ENCODE measurements around the gene SEC16A. TPM values are rescaled to one million over a fixed set of nuclear protein-coding genes. Genes with fewer than 3 reads are reported as not detected.

SEC16A gene
- total and polyA plus RNA-seq, 8 donors = 51.2 to 79.5 (median 61.3) TPM

GRCh38 chr9:136505406-136506403 is 22.9 kb upstream of the SEC16A start:
- TF ChIP-seq CTCF (IDR thresholded peaks at IDR 0.05) = no peak
- Histone ChIP-seq H3K4me3 (no peak overlapping the region), H3K27me3 (no peaks in the 10 kb centered on the region), H3K27ac (no peak overlapping the region), H3K4me1 (peaks cover 0 to 8% of the 10 kb centered on the region in 2 donors), H3K36me3 (peaks cover 0 to 100% of the 10 kb centered on the region in 2 donors), H3K9me3 (no peaks in the 10 kb centered on the region)
- ATAC-seq (no peak), DNase-seq (no peak)
- intact Hi-C loops (cut with DNase I) = no loop called here

- no peak for TF ChIP-seq CTCF (IDR thresholded peaks at IDR 0.05)
- no peaks in the 10 kb centered on the region for H3K9me3 ChIP-seq
- intact Hi-C loops (cut with DNase I) = no loop called here
- DNase-seq (no peak), ATAC-seq (no peak)
- no peaks in the 10 kb centered on the region for H3K27me3 ChIP-seq
- no peak overlapping the region for H3K27ac ChIP-seq
- no peak overlapping the region for H3K4me3 ChIP-seq
- H3K4me1 ChIP-seq = no peaks in the 10 kb centered on the region
- H3K36me3 ChIP-seq = peaks cover 0 to 100% of the 10 kb centered on the region in 2 donors
These were observed 21.9 kb upstream of the SEC16A start for GRCh38 chr9:136504512-136505348.

- Histone ChIP-seq H3K36me3 (peaks cover 0 to 100% of the 10 kb centered on the region in 2 donors), H3K4me3 (no peak overlapping the region), H3K27ac (no peak overlapping the region), H3K4me1 (no peaks in the 10 kb centered on the region), H3K9me3 (no peaks in the 10 kb centered on the region), H3K27me3 (no peaks in the 10 kb centered on the region)
- intact Hi-C loops (cut with DNase I) = no loop called here
- no peak for DNase-seq
- no peak for ATAC-seq
- TF ChIP-seq CTCF (IDR thresholded peaks at IDR 0.05) = no peak
These were observed 20.2 kb upstream of the SEC16A start for GRCh38 chr9:136502940-136503550.

GRCh38 chr9:136502196-136502595 is 19.4 kb upstream of the SEC16A start:
- no peaks in the 10 kb centered on the region for H3K27me3 ChIP-seq
- no peak for TF ChIP-seq CTCF (IDR thresholded peaks at IDR 0.05)
- DNase-seq (no peak), ATAC-seq (no peak)
- intact Hi-C loops (cut with DNase I) = no loop called here
- H3K36me3 ChIP-seq = peaks cover 0 to 100% of the 10 kb centered on the region in 2 donors
- H3K27ac ChIP-seq = no peak overlapping the region
- H3K4me3 ChIP-seq = no peak overlapping the region
- no peaks in the 10 kb centered on the region for H3K9me3 ChIP-seq
- no peaks in the 10 kb centered on the region for H3K4me1 ChIP-seq

Data from left lung (tissue), 10 donors.